Epithelial cell of esophagus (primary cell): ENCODE results near the gene PHLDB2.

Source experiments
- DNase-seq: peaks from one replicate; pipeline ENCODE4 v3.0.0; 2010; ENCODE audit warnings: low read depth
- H3K4me3 ChIP-seq: 2 replicates; pipeline ENCODE4 v1.5.1; 2011; ENCODE audit warnings: mild to moderate bottlenecking, low read length, control low read depth
- TF ChIP-seq, protein P1 (sequence below): IDR thresholded peaks from 2 replicates; pipeline ENCODE4 v1.5.1; 2011; ENCODE audit warnings: low read depth, mild to moderate bottlenecking, low read length, control low read depth, inconsistent platforms; ENCODE audit not compliant: insufficient read depth; ENCODE audit errors: missing control alignments

The PHLDB2 gene

DNA sequence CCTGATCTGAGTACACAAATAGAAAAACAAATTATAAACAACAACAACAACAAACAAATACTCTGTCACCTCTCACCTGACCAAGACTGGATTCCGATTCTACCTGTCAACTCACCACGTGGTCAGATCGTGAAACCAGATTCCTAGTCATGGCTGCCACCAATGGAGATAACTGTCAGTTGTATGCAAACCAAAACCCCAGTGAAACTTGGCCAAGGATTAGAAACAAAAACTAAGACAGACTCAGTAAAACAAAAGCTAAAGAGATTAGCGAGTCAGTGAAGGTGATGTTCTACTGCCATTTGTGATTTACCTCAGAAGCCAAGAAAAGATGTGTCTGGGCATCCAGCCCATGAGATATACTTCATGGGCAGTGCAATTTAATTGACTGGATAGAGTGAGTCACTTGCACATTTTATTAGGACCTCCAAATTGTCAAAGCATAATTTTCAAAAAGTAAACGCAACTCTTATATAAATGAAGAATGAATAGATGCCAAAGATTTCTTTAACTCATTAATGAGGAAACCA is 31.1 kb downstream of the PHLDB2 start:
- no peak overlapping the region for H3K4me3 ChIP-seq
- DNase-seq = no peak
- TF ChIP-seq, protein P1, sequence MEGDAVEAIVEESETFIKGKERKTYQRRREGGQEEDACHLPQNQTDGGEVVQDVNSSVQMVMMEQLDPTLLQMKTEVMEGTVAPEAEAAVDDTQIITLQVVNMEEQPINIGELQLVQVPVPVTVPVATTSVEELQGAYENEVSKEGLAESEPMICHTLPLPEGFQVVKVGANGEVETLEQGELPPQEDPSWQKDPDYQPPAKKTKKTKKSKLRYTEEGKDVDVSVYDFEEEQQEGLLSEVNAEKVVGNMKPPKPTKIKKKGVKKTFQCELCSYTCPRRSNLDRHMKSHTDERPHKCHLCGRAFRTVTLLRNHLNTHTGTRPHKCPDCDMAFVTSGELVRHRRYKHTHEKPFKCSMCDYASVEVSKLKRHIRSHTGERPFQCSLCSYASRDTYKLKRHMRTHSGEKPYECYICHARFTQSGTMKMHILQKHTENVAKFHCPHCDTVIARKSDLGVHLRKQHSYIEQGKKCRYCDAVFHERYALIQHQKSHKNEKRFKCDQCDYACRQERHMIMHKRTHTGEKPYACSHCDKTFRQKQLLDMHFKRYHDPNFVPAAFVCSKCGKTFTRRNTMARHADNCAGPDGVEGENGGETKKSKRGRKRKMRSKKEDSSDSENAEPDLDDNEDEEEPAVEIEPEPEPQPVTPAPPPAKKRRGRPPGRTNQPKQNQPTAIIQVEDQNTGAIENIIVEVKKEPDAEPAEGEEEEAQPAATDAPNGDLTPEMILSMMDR = no peak

DNA sequence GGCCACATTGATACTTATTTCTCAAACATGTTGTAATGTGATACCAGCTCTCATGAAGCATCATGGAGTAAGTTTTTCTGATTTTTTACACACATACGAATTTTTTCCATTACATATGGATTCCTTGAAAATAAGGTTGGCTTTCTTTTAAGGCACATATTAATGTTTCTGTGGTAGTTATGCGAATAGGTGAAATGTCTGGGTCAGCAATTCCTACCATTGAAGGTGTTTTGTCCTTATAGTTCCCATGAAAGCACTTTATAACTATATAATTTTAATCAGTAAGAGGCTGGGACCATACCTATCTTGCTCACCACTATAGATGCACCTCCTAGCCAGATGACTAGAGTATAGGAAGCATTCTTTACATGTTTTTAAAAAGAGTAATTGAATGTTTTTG is 33.0 kb downstream of the PHLDB2 start:
- TF ChIP-seq, protein P1 = no peak
- no peak overlapping the region for H3K4me3 ChIP-seq
- no peak for DNase-seq

DNA sequence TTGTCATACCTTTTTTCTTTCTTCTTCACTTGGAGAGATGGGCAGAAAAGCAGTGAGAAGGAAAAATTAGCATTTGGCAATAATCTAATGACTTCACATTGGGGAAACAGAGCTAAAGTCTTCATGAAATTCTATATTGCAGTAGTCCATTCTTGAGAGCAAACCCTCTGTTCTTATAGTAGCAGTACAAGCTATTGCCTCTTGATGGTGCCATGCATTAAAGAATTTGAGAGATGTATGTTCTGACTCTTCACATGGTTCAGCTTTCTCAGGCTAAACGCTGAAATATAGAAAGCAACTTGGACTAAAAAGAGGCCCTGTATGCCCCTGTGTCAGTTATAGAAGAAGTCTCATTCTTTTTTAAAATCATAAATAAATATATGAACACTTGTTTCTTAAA is 36.0 kb downstream of the PHLDB2 start:
- H3K4me3 ChIP-seq = no peak overlapping the region
- TF ChIP-seq, protein P1 = peak; percentile 32
- DNase-seq = no peak

DNA sequence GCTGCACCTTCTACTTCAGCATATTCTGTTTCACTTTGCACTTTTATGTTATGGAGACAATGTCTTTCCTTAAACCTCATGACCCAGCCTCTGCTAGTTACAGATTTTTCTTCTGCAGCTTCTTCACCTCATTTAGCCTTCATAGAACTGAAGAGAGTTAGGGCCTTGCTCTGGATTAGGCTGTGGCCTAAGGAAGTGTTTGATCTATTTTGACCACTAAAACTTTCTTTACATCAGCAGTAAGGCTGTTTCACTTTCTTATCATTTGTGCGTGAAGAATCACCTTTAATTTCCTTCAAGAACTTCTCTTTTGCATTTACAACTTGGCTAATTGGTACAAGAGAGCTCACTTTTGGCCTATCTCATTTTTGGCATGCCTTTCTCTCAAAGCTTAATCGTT is 40.9 kb downstream of the PHLDB2 start:
- TF ChIP-seq, protein P1 = no peak
- H3K4me3 ChIP-seq = no peak overlapping the region
- no peak for DNase-seq

DNA sequence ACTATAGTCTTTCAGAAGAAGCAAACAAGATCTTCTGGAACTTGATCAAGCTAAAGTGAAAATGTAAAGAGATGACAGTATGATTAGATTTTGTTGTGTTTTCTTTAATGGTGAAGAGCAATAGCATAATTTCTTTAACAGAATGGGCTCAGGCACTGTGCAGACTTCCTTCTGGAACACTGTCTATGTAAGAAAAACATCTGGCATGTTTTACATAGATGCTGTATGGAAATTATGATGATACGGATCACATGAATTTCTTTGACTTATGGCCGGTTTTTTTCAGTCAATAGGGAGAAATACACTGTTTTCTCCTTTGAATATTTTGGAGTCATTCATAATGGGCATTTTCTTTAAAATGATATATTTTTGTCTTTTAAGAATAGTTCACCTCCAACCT is 42.6 kb downstream of the PHLDB2 start:
- DNase-seq = no peak
- no peak overlapping the region for H3K4me3 ChIP-seq
- TF ChIP-seq, protein P1 = no peak

DNA sequence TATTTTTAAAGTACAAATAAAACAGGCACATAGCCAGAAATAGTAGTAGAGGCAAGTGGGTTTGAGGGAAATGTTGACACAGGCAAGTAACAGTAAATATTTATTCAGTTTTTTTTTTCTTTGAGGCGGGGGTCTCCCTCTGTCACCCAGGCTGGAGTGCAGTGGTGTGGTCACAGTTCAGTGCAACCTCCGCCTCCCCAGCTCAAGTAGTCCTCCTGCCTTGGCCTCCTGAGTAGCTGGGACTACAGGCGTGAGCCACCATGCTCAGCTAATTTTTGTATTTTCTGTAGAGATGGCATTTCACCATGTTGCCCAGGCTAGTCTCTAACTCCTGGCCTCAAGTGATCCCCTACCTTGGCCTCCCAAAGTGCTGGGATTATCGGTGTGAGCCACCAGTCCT is 43.5 kb downstream of the PHLDB2 start:
- H3K4me3 ChIP-seq = no peak overlapping the region
- DNase-seq = no peak
- TF ChIP-seq, protein P1 = no peak

DNA sequence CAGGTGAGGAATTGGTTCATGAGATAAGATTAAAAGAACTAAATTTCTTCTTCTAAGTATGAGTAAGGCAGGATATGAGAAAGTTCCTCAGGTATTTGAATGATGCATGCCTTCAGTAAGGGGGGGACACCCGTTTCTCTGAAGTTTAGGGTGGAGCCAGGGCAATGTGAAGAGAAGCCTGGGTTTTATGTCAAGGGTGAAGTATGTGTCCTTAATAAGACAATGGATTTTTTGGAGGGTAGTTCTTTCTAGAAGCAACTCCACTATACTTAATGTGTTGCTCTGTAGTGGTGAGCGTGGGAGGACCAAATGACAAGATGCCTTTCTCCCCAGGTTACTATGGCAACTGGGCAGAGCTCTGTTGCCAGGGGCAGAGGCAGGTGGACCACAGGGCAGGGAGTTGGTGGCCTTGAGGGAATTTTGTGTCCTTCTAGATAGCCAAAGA is 44.0 kb downstream of the PHLDB2 start:
- TF ChIP-seq, protein P1 = no peak
- peak; percentile 91 for DNase-seq
- H3K4me3 ChIP-seq = no peak overlapping the region
